ENCODE measurements around the gene FUT8.

- TF ChIP-seq CBX3 (IDR thresholded peaks at IDR 0.05; ENCODE audit: low read depth): no peak
- no peak for TF ChIP-seq REST (IDR thresholded peaks at IDR 0.05; ENCODE audit: low read depth)
These were observed 27.7 kb downstream of the FUT8 start for GRCh38 chr14:65440230-65440629.

Data from HCT116 (cell line).